ENCODE measurements around the gene TIGD6. TPM values are rescaled to one million over a fixed set of nuclear protein-coding genes. Genes with fewer than 3 reads are reported as not detected.

TIGD6 gene
- total RNA-seq, 1 donor from 2014 or later, result 5.5 TPM

DNA sequence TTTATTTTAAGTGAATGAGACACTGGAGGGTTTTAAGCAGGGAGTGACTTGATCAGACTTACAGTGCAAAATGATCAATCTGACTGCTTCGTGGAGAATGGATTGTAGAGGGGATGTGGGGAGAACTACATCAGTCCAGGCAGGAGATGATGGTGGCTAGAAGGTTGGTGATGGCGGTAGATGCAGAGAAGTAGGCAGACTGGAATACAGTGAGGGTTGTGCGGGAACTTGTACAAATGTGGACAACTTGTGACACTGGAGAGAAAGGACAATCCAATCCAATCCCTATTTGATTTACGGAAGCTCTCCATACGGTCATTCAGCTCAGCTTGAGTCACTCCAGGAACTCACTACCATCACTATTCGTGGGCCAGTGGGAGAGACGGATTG lies 593 bp downstream of the TIGD6 start:
- peaks cover 57% of the 10 kb centered on the region for H3K79me2 ChIP-seq (ENCODE audit: insufficient read depth, low read length)
- FAIRE-seq, result no peak

DNA sequence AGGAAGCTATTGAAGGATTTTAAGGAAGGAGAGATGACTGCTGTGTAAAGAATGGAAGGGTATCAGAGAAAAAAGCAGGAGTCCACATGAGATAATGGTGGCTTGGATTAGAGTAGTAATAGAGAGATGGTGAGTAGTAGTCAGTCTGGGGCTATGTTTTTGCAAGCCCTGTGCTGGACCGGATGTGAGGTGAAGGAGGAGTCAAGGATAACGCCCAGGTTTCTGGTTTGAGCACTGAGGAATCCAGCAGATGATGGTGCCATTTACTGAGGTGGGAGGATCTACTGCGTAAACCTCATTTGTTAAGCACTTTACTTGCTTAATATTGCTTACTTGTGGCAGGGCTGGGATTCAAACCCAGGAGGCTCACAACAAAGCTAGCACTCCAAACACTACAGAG lies 1.1 kb downstream of the TIGD6 start:
- Histone ChIP-seq H3K9ac (ENCODE audit: low read length) (peak overlapping the region; percentile 93), H3K4me3 (ENCODE audit: insufficient read depth, low read depth, low read length) (peak overlapping the region; percentile 86), H3K27me3 (ENCODE audit: insufficient read depth, low read length) (no peaks in the 10 kb centered on the region), H2AFZ (ENCODE audit: low read depth, low read length) (no peak overlapping the region), H4K20me1 (ENCODE audit: insufficient read depth, low read length) (peaks cover 30% of the 10 kb centered on the region), H3K79me2 (ENCODE audit: insufficient read depth, low read length) (peaks cover 52% of the 10 kb centered on the region), H3K9me3 (ENCODE audit: insufficient read depth, low read depth, low read length) (no peaks in the 10 kb centered on the region), H3K4me2 (ENCODE audit: low read length) (peak overlapping the region; percentile 97), H3K4me1 (ENCODE audit: insufficient read depth, low read length) (peaks cover 20% of the 10 kb centered on the region), H3K27ac (ENCODE audit: low read depth, low read length) (peak overlapping the region; percentile 91), H3K36me3 (ENCODE audit: insufficient read depth, low read length) (peaks cover 5% of the 10 kb centered on the region)
- Mint-ChIP-seq H3K4me3 (ENCODE audit: unreplicated experiment) (peak overlapping the region; percentile 91), H3K36me3 (ENCODE audit: low read depth, unreplicated experiment) (peaks cover 10% of the 10 kb centered on the region), H3K27me3 (ENCODE audit: low read depth, unreplicated experiment) (no peaks in the 10 kb centered on the region), H3K27ac (ENCODE audit: unreplicated experiment) (peak overlapping the region; percentile 86), H3K9me3 (ENCODE audit: unreplicated experiment) (no peaks in the 10 kb centered on the region), H3K4me1 (ENCODE audit: low read depth, unreplicated experiment) (peaks cover 11% of the 10 kb centered on the region)
- DNase-seq (ENCODE audit: low read depth) (no peak), FAIRE-seq (no peak)
- no peak for TF ChIP-seq EZH2 (IDR thresholded peaks at IDR 0.05; ENCODE audit: insufficient read depth, low read length)
- TF ChIP-seq, protein P1, sequence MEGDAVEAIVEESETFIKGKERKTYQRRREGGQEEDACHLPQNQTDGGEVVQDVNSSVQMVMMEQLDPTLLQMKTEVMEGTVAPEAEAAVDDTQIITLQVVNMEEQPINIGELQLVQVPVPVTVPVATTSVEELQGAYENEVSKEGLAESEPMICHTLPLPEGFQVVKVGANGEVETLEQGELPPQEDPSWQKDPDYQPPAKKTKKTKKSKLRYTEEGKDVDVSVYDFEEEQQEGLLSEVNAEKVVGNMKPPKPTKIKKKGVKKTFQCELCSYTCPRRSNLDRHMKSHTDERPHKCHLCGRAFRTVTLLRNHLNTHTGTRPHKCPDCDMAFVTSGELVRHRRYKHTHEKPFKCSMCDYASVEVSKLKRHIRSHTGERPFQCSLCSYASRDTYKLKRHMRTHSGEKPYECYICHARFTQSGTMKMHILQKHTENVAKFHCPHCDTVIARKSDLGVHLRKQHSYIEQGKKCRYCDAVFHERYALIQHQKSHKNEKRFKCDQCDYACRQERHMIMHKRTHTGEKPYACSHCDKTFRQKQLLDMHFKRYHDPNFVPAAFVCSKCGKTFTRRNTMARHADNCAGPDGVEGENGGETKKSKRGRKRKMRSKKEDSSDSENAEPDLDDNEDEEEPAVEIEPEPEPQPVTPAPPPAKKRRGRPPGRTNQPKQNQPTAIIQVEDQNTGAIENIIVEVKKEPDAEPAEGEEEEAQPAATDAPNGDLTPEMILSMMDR (IDR thresholded peaks at IDR 0.05; ENCODE audit: insufficient read depth, low read depth, low read length), result no peak

More for the DNA sequence above, 593 bp downstream of the TIGD6 start:
- Histone ChIP-seq H3K4me3 (ENCODE audit: insufficient read depth, low read depth, low read length) (peak overlapping the region; percentile 86), H3K9ac (ENCODE audit: low read length) (peak overlapping the region; percentile 93), H3K9me3 (ENCODE audit: insufficient read depth, low read depth, low read length) (no peaks in the 10 kb centered on the region), H3K4me2 (ENCODE audit: low read length) (peak overlapping the region; percentile 97), H2AFZ (ENCODE audit: low read depth, low read length) (peak overlapping the region; percentile 91), H3K27ac (ENCODE audit: low read depth, low read length) (peak overlapping the region; percentile 91), H3K27me3 (ENCODE audit: insufficient read depth, low read length) (no peaks in the 10 kb centered on the region), H4K20me1 (ENCODE audit: insufficient read depth, low read length) (peaks cover 36% of the 10 kb centered on the region), H3K4me1 (ENCODE audit: insufficient read depth, low read length) (peaks cover 20% of the 10 kb centered on the region), H3K36me3 (ENCODE audit: insufficient read depth, low read length) (peaks cover 10% of the 10 kb centered on the region)
- Mint-ChIP-seq H3K4me1 (ENCODE audit: low read depth, unreplicated experiment) (peaks cover 10% of the 10 kb centered on the region), H3K4me3 (ENCODE audit: unreplicated experiment) (peak overlapping the region; percentile 91), H3K27ac (ENCODE audit: unreplicated experiment) (peak overlapping the region; percentile 86), H3K9me3 (ENCODE audit: unreplicated experiment) (no peaks in the 10 kb centered on the region), H3K36me3 (ENCODE audit: low read depth, unreplicated experiment) (peaks cover 12% of the 10 kb centered on the region), H3K27me3 (ENCODE audit: low read depth, unreplicated experiment) (no peaks in the 10 kb centered on the region)
- no peak for DNase-seq (ENCODE audit: low read depth)
- TF ChIP-seq, protein P1 (IDR thresholded peaks at IDR 0.05; ENCODE audit: insufficient read depth, low read depth, low read length), result no peak
- no peak for TF ChIP-seq EZH2 (IDR thresholded peaks at IDR 0.05; ENCODE audit: insufficient read depth, low read length)

DNA sequence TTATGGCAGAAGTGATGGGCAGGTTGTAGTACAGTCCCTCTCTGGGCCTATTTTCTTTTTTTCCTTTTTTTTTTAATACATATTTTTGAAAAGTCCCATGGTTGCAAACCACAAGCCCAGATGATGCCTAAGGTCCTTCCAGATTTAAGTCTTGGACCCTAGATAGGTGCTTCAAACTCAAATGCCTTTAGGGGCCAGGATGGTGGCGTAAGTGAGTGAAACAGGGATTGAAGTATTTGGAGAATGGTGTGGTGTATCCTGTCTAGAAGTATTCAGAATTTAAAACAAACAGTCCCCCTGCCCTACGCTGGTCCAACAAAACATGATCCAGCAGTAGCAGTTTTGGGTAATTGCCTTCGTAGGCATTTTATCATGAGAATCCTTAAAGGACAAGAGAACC lies 2.2 kb downstream of the TIGD6 start:
- Histone ChIP-seq H3K4me3 (ENCODE audit: insufficient read depth, low read depth, low read length) (no peak overlapping the region), H3K4me1 (ENCODE audit: insufficient read depth, low read length) (peaks cover 20% of the 10 kb centered on the region), H3K27ac (ENCODE audit: low read depth, low read length) (no peak overlapping the region), H3K79me2 (ENCODE audit: insufficient read depth, low read length) (peaks cover 41% of the 10 kb centered on the region), H3K27me3 (ENCODE audit: insufficient read depth, low read length) (no peaks in the 10 kb centered on the region), H4K20me1 (ENCODE audit: insufficient read depth, low read length) (peaks cover 22% of the 10 kb centered on the region), H3K9me3 (ENCODE audit: insufficient read depth, low read depth, low read length) (no peaks in the 10 kb centered on the region), H2AFZ (ENCODE audit: low read depth, low read length) (no peak overlapping the region), H3K36me3 (ENCODE audit: insufficient read depth, low read length) (peaks cover 4% of the 10 kb centered on the region), H3K9ac (ENCODE audit: low read length) (no peak overlapping the region), H3K4me2 (ENCODE audit: low read length) (no peak overlapping the region)
- H3K9me3 Mint-ChIP-seq (ENCODE audit: unreplicated experiment), result no peaks in the 10 kb centered on the region
- H3K4me1 Mint-ChIP-seq (ENCODE audit: low read depth, unreplicated experiment), result peaks cover 8% of the 10 kb centered on the region
- FAIRE-seq (no peak), DNase-seq (ENCODE audit: low read depth) (no peak)
- TF ChIP-seq, protein P1 (IDR thresholded peaks at IDR 0.05; ENCODE audit: insufficient read depth, low read depth, low read length), result no peak
- TF ChIP-seq EZH2 (IDR thresholded peaks at IDR 0.05; ENCODE audit: insufficient read depth, low read length), result no peak
- H3K27ac Mint-ChIP-seq (ENCODE audit: unreplicated experiment), result no peak overlapping the region
- H3K4me3 Mint-ChIP-seq (ENCODE audit: unreplicated experiment), result no peak overlapping the region
- H3K36me3 Mint-ChIP-seq (ENCODE audit: low read depth, unreplicated experiment), result peaks cover 10% of the 10 kb centered on the region
- H3K27me3 Mint-ChIP-seq (ENCODE audit: low read depth, unreplicated experiment), result no peaks in the 10 kb centered on the region

All from astrocyte (in vitro differentiated cells and primary cell).